GM19328 (cell line): Measurements from ENCODE around the gene SULT6B1.
"Not testable (repeated sequence)": the region's sequence is repeated elsewhere in the genome, so short reads cannot be mapped to it uniquely, and the experiment has no call there.

Source experiments
- ATAC-seq: cut with Tn5 transposase; IDR thresholded peaks from one replicate; pipeline ENCODE4 v1.9.1; 2021; ENCODE audit warnings: mild to moderate bottlenecking, moderate library complexity; ENCODE audit not compliant: unreplicated experiment

SULT6B1 gene

GRCh38 chr2:37196320-37197195, 8.1 kb upstream of the SULT6B1 start, which contains the start of gene CEBPZOS:
Gene CEBPZOS, plus strand, starts transcription at chr2:37196496. Its CDS starts 3,209 bp downstream, at chr2:37199705.
- ATAC-seq, result peak; percentile 66

DNA sequence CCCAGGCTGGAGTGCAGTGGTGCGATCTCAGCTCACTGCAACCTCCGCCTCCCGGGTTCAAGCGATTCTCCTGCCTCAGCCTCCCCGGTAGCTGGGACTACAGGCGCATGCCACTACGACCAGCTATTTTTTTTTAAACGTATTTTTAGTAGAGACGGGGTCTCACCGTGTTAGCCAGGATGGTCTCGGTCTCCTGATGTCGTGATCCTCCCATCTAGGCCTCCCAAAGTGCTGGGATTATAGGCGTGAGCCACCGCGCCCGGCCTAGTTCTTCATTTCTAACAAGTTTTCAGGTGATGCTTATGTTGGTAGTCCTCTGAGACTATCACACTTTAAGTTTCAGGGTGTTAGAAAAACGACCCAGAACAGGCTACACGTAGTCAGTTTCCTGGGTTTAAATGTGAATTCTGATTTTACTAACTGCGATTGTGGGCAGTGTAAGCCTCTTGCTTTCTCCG, 7.4 kb upstream of the SULT6B1 start:
- not testable (repeated sequence) for ATAC-seq

DNA sequence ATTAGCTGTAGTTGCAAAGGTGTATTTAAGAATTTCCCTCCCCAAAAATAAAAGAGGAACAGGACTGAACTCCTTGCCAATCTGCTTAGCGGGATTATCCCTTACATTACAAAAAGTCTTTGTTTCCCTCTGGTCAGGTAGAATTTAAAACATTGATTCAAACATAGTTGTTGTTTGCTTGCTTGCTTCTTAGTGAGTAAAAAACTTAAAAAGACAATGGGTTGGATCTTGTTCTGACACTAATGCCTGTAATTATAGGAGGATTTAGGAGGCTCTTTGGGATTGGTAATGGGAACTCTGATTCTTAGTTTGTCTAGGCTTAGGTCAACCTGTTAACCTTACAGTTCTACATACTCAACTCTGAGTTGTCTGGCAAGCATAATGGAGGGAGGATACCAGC, 4.1 kb upstream of the SULT6B1 start:
- no peak for ATAC-seq

DNA sequence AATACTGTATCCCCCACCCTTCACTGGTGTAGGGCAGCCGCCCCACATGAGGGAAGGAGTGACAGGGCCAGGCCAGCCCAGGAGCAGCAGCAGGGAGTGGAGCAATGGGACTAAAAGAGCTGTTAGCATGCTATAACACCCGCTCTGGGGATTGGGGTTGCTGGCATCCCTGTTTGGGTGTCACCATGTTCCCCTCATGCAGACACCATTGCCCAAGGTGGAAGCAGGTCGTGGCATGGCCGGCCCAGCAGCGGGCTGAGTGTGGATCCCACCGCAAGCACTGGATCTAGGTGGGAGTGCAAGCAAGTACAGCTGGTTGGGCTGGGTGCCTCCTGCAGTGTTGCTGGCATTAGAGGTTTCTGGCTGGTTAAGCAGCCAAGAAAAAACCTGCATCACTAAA, 3.3 kb upstream of the SULT6B1 start:
- no peak for ATAC-seq

GRCh38 chr2:37191253-37191652, 2.8 kb upstream of the SULT6B1 start:
- no peak for ATAC-seq

- ATAC-seq, result no peak
These were observed 1.8 kb upstream of the SULT6B1 start for GRCh38 chr2:37190290-37190689.

DNA sequence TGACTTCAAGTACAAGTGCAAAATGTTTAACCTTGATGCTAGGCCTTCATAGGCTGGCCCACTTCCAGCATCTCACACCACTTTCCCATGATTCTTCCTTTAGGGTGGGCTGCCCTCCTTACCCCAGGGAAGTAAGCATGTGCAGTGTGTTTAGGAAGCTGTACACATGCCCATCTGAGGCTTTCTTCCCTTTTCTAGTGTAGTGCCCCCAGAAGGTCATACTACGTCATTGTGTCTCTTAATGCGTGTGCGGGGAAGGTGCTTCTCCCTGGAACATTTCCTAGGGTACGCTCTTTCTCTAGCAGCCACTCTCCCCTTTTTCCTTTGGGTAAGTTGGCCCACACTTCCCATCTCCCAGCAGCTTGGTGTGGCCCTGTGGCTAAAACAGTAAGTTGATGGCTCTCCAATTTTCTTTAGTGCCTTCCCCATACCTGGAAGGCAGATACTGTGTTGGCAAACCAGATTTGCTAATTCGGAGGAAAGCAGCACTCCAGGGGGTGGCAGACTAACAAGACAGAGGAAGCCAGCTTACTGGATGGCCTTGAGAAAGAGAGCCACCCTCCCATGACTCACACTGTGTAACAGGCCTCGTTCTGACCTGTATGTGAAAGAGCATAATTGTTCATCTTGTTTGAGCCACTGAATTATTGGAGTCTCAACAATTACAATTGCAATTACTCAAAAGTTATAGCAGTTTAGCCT, 1.1 kb upstream of the SULT6B1 start:
- no peak for ATAC-seq

GRCh38 chr2:37181726-37182684, 6.5 kb downstream of the SULT6B1 start:
- ATAC-seq, result no peak

DNA sequence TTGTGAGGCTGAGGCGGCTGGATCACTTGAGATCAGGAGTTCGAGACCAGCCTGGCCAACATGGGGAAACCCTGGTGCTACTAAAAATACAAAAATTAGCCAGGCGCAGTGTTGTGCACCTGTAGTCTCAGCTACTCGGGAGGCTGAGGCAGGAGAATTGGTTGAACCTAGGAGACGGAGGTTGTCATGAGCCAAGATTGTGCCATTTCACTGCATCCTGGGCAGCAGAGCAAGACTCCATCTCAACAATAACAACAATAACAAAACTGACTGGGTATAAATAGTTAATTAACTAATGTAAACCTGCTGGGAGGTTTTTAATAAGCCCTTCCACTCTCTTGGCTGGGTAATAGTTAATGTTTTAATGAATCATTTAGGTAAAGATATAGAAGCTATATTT, 7.8 kb downstream of the SULT6B1 start:
- ATAC-seq, result no peak

GRCh38 chr2:37180006-37180639, 8.3 kb downstream of the SULT6B1 start:
- ATAC-seq, result no peak

DNA sequence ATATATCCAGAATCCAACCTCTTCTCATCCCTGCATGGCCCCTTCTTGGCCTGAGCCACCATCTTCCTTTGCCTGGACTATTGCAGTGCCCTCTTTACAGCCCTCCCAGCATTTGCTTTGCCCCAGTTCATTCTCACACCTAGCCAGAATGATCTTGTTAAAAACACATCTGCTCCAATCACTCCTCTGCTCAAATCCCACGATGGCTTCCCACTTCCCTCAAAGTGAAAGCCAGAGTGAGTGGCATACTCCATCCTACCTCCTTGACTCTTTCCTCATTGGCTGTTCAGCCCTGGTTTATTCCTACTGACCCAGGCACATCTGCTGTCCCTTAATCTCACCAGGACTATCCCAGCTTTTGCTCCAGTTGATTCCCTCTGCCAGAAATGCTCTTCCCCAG, 14.7 kb downstream of the SULT6B1 start:
- ATAC-seq, result no peak

- ATAC-seq, result no peak
These were observed 16.9 kb downstream of the SULT6B1 start for GRCh38 chr2:37171624-37171950.

DNA sequence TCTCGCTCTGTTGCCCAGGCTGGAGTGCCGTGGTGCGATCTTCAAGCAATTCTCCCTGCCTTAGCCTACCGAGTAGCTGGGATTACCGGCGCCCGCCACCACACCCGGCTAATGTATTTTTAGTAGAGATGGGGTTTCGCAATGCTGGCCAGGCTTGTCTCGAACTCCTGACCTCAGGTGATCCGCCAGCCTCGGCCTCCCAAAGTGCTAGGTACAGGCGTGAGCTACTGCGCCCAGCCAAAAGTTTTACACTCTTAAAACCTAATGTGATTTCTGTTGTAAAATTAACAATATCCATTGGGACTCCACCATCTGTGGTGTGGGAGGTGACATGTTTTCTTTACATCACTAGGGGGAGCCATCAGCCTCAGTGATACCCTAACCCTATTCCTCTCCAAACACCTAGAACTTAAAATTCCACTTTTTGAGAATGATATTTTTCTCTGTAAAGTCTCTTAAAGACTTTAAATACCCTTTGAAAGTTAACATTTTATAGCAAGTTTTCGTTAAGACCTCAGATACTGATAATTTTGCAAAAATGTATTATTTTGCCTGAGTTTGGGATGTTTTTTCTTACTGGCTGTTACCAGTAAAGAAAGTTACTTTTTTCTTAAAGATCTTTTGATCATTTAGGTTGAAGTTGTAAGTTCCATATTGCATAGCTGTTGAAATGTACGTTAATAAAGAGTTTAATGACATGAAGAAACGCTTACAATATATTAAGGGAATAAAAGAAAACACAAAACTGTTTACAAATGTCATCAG, 20.1 kb downstream of the SULT6B1 start:
- no peak for ATAC-seq

DNA sequence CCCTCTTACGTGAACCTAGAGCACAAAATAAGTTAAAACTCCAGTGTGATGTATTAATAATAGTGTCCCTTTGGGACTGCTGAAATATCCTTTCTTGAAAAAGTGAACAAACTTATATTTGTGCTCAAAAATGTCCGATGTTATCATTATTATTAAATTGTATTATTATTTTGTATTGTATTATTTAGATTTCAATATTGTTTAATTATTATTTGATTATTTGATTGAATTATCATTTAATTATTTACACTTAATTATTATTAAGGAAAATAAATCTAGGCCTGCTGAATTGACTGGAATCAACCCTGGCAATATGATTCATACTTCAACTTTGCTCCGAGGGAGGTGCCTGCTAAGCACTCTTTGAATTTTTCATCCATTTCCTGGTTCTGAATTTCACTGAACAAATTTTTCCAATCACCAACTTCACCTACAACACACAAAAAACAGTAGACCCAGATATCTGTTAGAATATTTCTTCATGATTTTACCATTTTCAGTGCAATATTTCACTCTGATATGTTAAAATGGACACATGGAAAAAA, 20.8 kb downstream of the SULT6B1 start:
- no peak for ATAC-seq

DNA sequence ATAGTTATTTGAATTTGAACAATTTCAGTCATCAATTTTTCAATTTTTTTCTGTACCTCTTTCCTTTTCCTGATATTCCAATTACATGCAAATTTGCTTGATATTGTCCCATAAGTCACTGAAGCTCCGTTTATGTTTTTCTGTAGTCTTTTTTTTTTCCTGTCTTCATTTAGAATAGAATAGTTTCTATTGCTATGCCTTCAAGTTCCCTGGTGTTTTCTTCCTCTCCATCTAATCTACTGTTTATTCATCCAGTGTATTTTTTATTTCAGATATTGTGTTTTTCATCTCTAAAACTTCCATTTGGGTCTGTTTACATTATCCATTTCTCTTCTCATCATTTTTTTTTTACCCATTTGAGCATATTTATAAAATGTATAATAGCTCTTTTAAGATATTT, 23.7 kb downstream of the SULT6B1 start:
- no peak for ATAC-seq

GRCh38 chr2:37156857-37157714, 31.4 kb downstream of the SULT6B1 start, which contains the start of gene EIF2AK2:
Gene EIF2AK2, minus strand, starts transcription at chr2:37156980. Its CDS starts 9,174 bp downstream, at chr2:37147806.
- ATAC-seq, result peak; percentile 75

- peak; percentile 16 for ATAC-seq
These were observed 32.2 kb downstream of the SULT6B1 start for GRCh38 chr2:37156071-37156856.

DNA sequence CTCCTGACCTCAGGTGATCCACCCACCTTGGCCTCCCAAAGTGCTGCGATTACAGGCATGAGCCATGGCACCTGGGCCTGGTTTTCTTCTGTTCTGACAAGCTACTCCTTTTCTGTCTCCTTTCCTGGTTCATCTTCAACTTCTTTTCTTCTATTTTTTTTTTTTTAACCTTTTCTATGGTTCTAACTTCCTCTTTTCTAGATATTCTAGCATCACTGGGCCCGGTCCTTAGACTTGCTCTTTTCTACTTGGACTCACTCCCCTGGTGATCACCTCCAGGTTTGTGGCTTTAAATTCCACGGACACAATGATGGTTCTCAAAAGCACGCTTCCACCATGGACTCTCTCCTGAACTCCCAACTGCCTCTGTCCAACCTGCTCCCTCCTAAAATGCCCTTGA, 33.7 kb downstream of the SULT6B1 start:
- ATAC-seq, result no peak
